ENCODE measurements around the gene ASXL2.

DNA sequence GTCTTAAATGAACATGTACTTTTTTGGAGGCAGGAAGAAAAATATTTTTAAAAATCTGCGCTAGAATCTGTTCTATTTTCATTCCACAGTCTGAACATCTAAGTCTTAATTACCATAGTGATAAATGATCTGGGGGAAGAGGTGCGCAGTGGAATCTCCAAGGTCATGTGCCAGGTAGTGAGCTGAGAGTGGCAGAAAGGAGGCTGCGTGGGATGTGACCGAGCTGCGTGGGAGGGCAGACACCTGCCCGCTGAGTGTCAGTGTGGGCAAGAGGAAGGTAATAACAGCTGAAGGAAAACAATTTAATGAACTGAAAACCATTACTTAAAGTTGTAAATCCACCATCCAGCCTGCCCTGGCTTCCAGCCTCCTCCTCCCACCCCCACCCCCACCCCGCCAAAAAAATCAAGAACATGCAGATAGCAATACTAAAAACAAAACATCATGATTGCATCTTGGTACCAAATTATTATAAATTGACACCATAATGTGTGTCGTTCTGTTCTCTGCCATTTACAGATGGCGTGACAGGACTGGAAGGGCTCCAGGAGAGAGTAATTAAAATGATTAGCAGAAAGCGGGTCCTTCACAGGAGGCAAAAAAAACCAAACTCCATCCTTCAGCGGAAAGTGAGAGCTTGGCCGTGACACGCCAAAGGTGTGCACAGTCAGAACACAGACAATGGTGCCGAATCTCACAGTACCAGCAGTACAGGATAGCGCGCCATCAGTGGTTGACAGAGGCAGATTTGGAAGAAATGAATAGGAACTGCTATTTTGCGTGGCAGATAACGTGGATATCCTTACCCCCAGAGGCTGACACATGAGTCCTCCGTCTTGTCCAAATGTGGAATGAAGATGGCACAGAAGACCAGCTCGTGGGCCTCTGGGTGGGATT is 193.5 kb downstream of the ASXL2 start:
- TF ChIP-seq, protein P1, sequence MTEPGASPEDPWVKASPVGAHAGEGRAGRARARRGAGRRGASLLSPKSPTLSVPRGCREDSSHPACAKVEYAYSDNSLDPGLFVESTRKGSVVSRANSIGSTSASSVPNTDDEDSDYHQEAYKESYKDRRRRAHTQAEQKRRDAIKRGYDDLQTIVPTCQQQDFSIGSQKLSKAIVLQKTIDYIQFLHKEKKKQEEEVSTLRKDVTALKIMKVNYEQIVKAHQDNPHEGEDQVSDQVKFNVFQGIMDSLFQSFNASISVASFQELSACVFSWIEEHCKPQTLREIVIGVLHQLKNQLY (CRISPR knock-in tag; IDR thresholded peaks at IDR 0.05), result no peak
- TF ChIP-seq, protein P2, sequence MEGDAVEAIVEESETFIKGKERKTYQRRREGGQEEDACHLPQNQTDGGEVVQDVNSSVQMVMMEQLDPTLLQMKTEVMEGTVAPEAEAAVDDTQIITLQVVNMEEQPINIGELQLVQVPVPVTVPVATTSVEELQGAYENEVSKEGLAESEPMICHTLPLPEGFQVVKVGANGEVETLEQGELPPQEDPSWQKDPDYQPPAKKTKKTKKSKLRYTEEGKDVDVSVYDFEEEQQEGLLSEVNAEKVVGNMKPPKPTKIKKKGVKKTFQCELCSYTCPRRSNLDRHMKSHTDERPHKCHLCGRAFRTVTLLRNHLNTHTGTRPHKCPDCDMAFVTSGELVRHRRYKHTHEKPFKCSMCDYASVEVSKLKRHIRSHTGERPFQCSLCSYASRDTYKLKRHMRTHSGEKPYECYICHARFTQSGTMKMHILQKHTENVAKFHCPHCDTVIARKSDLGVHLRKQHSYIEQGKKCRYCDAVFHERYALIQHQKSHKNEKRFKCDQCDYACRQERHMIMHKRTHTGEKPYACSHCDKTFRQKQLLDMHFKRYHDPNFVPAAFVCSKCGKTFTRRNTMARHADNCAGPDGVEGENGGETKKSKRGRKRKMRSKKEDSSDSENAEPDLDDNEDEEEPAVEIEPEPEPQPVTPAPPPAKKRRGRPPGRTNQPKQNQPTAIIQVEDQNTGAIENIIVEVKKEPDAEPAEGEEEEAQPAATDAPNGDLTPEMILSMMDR (IDR thresholded peaks at IDR 0.05), result no peak
- TF ChIP-seq NR3C1 (CRISPR knock-in tag; conservative IDR thresholded peaks at IDR 0.05; ENCODE audit: low read depth), result no peak
- no peak for TF ChIP-seq ESRRA (CRISPR knock-in tag; IDR thresholded peaks at IDR 0.05; ENCODE audit: borderline replicate concordance)
- TF ChIP-seq SMAD3 (CRISPR knock-in tag; IDR thresholded peaks at IDR 0.05; ENCODE audit: borderline replicate concordance), result no peak
- TF ChIP-seq, protein P3, sequence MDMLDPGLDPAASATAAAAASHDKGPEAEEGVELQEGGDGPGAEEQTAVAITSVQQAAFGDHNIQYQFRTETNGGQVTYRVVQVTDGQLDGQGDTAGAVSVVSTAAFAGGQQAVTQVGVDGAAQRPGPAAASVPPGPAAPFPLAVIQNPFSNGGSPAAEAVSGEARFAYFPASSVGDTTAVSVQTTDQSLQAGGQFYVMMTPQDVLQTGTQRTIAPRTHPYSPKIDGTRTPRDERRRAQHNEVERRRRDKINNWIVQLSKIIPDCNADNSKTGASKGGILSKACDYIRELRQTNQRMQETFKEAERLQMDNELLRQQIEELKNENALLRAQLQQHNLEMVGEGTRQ (CRISPR knock-in tag; IDR thresholded peaks at IDR 0.05), result no peak
- no peak for TF ChIP-seq CREB1 (CRISPR knock-in tag; IDR thresholded peaks at IDR 0.05)

Measured in WTC11 (cell line).